Ramos (cell line): Measurements from ENCODE around the gene FAM120A.

Experiments used
- in situ Hi-C: fragments of 300-500 bp; cut with MboI; formaldehyde crosslinking; loops from one replicate; pipeline ENCODE4 v1.14.3; 2022; ENCODE audit warnings: low sequenced_read_pairs; ENCODE audit not compliant: unreplicated experiment

Gene FAM120A

DNA sequence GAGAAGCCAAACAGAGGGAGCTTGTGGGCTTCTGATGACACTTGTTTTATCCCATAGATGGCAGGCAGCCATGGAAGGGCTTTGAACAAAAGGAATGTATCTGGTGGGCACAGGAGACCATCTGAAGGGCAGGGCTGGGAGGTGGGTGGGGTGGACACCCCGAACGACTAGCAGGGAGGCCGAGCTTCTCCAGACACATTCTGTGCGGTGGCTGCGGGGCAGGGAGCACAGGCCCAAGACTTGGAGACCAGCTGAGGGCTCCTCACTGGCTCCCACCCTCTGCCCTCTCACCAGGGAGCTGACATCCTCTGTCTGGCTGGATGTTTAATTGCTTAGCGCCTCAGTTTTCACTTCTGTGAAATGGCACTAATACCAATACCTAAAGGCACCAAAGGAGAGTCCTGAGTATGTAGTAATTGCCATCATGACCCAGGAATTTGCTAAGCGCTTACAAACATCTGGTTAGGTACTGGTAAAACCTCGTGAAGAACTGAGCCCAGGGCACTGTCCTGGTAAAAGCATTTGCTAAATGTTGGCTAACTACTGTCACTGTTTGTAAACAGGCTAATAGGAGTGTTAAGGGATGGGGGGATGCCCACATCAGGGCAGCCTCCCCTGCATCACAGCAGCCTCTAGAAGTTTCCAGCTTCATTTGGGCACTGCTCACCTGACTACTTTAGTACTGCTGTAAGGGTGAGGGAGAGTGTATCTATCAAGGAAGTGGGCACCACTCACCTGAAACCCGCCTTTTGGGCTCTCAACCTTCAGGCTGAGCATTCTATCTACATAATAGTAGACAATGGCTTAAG lies 122.8 kb downstream of the FAM120A start:
- in situ Hi-C loops: loop anchor here (25.0 kb wide), 1 partner anchor 412 kb away; no protein-coding TSS in a partner anchor

DNA sequence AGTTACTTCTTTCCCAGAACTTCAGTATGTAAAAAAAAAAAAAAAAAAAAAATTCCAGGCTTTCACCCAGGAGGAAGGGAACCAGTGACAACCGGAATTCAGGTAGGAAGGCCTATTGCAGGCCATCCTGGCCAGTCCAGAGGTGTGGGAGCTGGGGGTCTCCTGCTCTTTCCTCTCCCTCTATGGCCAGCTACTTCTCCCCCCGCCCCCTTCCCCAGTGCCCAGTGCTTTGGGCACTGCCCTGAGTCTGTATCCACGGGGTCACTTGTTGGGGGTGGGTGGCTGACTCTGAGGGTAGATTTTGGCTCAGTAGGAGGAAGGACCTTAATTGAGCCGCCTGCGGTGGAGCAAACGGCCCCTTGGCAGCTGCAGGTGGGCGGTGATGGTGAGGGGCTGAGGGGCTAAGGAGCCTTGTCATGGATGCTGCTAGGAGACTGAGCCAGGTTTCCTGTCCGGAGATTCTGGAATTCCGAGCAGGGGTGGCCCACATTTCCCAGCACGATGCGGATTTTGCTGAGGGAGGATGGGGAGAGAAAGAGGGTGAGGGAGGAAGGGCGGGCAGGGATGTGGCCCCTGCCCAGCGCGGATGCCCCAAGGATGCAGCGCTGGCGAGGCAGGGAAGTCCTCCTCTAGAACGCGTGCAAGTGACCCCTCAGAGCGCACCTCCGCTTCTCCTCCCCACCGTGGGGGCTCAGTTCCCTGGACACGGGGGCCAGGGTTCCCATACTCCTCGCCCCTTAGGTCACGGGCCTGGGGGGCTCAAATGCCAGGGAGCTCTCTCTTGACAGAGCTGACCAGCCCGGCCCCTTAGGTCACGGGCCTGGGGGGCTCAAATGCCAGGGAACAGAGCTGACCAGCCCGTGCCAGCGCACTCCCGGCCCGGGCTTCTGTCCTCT lies 123.7 kb downstream of the FAM120A start:
- in situ Hi-C loops: loop anchor here (25.0 kb wide), 1 partner anchor 413 kb away; no protein-coding TSS in a partner anchor

DNA sequence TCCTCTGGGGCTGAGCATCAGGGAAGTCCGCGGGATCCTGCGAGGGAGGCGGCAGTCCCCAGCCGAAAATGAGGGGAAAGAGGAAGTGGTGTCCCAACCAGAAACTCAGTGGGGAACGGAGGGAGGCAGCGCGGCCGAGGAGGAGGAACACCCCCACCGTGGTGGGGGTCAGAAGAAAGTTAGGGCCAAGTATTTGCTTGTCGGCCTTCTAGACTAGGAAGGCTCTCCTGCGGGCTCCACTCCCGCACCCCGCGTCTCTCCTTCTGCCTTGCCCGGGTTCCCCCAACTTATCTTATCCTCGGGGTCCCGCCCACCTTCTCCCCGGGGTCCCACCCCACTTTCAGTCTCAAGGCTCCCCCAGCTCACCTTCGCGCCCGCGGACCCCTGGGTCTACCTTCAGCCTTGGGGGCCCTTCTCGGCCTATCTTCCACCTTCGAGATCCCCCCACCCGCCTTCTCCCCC lies 124.3 kb downstream of the FAM120A start:
- in situ Hi-C loops: no loop called here

DNA sequence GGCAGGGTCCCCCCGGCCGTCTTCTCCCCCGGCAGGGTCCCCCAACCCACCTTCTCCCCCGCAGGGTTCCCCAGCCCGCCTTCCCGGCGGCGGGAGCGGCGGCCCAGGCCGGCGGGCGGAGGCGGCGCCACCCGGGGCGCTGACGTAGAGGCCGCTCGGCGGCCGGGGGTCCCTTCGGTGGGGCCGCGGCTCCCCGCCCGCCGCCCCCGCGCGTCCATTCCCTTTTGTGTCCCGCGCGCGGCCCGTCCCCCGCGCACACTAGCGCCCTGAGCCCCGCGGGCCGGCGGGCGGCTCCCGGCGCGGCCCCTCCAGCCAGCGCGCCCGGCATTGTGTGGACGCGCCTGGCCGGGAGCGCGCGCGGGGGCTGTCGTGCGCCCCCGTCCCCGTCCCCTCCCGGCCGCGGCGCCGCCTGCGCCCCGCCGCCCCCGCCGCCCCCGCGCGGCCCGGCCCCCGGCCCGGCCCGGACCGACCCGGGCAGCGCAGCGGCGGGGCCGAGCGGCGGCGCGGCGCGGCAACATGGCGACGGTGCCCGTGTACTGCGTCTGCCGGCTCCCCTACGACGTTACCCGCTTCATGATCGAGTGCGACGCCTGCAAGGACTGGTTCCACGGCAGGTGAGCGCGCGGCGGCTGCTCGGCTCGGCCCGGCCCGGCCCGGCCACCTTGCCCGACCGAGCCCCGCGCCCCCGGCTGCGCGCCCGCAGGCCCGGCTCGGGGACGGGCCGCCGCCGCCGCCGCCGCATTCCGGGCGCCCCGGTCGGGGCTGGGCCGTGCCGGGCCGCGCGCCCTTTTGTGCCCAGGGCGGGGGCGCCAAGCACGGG lies 125.0 kb downstream of the FAM120A start, which contains the start of gene PHF2:
PHF2 (plus strand) TSS at position 327 of the 820 bp plus-strand sequence; CDS start at position 517, 190 bp downstream.
- in situ Hi-C loops: no loop called here

DNA sequence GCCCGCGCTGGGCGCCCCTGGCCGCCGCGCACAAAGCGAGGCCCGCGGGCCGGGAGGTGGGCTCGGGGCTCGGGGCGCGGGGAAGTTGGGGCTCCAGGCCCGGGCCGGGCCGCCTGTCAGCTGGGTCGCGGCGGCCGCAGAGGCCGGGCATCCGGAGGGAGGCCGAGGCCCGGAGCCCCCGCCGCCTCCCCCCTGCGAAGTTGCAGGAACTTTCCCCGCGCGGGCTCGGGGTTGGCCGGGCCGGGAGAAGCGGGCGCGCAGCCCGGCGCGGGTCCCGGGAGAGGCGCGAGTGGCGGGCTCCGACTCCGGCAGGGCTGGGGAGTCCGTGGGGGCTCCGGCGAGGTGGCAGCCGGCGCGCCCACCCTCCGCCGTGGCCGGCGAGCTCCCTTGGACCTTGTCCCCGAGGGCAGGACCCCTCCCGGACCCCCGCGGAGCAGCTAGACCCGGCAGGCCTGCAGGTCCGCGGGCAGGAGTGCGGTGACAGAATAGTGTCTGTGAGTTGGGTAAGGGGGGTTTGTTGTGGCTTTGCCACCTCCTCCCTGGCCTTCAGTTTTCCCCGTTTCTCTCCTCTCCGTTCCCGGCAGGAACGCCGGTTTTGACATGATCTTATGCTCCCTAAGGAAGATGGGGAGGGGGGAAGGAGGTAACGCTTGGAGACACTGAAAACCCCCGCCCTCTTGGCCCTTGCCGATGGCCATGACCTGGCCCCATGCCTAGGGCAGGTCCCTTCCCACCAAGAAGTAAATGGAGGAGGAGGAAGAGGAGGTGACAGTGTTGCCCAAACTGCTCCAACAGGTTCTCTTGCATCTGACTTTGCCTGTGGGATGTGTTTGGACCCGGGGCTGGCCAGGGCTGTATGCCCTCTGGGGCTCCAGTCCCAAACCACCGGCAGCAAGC lies 125.8 kb downstream of the FAM120A start:
- in situ Hi-C loops: no loop called here

DNA sequence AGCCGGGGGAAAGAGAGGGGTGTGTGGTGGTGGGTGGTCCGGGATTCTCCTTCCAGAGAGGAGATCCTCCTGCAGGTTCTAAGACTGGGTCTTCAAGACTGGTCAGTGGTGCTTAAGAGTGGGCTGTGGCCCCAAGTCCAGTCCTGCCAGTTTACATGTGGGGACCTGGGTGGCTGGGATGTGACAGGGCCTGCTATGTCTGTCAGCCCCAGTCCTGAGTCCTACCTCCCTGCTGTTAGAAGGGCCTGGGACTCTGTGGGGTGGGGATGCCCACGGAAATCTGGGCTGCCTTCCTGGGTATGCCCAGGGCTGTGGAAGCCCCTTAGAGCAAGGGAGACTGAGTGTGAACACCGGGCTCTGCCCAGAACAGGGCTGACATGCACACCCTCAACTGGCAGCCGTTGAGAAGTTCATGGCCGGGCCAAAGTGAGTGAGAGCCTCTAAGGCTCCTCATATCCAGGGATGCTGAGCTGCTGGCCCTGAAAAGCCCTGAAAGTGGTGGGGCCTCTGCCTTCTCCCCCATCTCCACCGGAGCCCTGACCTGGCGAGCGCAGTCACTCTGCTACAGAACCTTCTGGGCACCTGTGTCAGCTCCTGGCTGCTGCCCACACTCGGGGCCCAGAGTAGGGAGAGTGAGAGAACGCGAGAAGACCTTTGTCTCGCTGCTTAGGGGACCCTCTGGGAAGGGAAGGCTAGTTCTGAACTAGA lies 126.6 kb downstream of the FAM120A start:
- in situ Hi-C loops: no loop called here

DNA sequence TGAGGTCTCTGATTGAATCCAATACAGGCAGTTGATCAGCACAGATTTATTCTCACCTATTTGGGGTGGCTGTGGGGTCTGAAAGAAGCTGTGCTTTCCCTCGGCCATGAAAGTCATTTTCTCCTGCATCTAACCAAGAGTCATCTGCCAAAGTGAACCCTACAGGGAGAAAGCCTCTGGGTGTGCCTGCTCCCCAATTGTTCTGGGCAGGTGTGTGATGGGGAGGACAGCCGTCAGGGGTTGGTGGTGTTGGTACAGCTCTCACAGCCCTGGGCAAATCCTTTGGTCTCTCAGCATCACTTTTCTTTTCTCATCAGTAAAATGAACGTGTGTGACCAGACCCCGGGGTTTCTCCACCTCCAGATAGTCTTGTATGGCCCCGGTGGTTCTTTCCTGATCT lies 127.4 kb downstream of the FAM120A start:
- in situ Hi-C loops: no loop called here

DNA sequence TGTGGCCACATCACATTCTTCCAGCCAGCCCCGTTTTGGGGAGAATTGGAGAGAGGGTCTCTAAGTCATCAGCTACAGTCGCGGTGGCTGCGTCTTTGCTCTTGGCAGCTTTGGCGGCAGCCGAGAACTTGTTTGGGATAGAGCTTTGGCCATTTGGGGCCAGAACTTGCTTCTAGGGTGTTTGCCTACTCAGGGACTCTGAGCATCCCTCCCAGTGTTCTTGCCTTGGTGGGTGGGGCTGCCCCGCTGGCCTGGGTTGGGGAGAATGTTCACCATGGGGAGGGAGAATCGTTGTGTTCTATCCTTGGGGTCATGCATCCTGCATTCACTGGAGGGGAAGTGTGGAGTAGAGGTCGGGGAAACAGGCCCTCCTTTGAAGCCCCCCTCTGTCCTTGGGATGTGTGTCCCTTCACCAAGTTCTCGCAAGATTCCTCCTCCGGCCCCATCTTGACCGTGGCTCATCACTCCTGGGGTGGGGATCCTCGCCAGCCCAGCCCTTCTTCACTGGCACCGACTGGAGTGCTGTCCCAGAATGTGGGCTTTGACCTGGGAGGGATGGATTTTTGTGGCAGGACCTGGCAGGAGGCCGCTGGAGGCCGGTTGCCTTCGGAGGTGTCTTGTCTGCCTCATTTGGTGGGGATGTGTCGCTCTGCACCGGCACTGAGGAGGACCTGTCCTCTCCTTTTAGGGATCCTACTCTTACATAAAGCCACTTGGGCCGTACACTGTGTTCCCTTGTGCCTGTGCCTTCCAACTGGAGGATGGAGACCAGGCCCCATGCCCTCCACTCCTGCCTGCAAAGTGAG lies 128.4 kb downstream of the FAM120A start:
- in situ Hi-C loops: no loop called here

DNA sequence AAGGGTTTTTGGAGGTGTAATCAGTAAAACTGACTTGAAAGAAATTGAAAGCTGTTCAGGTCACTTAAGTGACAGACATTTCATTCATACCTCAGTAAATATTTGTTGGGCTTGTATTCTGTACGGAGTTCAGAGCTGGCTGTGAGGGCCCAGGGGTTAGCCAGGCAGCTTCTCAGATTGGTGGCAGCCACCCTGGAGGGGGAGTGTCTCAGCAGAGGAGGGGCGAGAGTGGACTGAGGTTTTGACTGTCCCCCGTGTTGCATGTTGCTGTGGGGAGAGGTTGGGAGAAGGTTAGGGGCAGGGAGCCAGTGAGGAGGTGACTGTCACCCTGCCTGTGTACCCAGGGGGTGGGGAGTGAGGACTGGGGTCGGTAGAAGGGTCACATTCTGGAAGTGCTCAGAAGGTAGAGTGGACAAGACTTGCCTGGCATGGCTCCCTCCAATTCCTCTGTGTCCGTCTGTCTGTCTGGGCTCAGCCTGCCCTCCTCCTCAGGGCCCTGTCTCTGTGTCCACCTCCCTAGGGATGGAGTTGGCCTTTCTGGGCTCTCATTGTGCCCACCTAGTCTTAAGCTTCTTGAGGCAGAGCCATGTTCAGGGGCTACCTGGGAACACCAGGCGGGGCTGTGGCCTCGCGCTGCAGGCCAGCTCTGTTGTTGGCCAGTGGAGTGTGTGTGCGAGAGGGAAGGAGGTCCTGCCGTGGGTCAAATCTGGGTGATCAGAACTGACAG lies 129.3 kb downstream of the FAM120A start:
- in situ Hi-C loops: no loop called here

DNA sequence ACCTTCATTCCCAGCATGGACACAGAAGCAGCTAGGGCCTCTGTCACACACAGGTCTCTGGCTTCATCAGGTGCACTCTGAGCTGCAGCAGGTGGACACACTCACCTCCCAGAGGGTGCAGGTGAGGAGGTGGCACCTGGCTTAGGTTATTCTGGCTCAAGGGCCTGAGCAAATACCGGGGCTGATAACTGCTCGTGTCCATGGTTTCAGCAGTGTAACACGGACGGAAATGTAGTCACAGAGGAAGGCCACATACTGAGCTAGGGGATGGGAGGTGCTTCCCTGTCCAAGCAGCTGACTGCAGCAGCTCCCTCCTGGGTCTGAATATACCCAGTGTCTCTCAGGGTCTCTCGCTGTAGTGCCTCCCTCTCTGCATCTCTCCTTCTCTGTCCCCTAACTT lies 130.6 kb downstream of the FAM120A start:
- in situ Hi-C loops: no loop called here

DNA sequence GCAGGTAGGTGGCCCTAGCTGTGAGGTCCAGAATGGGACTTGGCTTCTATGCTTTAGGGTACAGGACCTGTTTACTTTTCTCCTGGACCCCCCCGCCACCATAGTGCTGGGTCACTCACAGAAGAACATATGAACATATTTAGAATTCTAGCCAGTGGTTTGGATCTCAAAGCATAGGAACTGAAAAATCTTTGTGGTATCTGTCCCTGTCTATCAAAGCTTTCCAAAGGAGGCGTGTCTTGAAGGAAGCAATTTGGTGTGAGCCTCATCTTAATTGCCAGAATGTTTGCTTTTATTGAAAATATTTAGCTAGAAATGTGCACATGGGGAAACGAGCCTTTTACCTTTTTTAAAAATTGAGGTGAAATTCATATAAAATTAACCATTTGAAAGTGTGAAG lies 131.1 kb downstream of the FAM120A start:
- in situ Hi-C loops: no loop called here

DNA sequence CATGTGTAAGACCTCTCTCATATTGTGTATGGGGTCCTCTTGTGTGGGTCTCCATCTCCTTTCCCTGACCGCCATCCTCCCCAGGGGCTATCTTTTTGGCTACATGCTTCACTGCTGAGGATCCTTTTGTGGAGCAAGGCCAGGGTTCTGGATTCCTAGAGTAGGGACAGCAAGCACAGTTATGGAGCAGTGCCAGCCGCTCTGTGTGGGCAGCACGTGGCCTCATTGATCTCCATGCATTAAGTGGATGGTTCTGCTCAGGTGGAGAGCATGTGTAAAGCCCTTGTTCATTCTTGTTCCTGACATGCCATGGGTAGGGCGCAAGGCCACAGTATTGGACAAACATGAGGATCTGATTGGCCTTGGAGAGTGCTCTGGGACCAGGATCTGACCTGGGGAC lies 133.8 kb downstream of the FAM120A start:
- in situ Hi-C loops: no loop called here

DNA sequence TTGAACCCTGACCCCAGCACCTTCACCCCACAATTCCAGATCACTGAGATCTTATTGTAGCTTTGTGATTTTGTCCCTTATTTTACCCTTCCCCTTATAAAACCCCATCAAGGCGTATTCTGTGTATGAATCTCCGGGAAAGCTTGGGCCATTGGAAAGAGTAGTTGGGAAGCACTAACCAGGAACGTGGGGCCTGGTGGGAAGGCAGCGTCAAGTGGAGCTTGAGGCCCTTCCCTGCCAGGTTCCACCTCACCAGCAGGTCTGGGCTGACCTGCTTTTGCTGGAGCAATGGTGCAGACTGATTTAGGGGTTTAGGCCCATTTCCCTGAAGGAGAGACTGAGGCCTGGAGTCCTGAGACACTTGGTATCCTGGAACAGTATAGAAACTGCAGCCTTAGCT lies 134.2 kb downstream of the FAM120A start:
- in situ Hi-C loops: no loop called here

DNA sequence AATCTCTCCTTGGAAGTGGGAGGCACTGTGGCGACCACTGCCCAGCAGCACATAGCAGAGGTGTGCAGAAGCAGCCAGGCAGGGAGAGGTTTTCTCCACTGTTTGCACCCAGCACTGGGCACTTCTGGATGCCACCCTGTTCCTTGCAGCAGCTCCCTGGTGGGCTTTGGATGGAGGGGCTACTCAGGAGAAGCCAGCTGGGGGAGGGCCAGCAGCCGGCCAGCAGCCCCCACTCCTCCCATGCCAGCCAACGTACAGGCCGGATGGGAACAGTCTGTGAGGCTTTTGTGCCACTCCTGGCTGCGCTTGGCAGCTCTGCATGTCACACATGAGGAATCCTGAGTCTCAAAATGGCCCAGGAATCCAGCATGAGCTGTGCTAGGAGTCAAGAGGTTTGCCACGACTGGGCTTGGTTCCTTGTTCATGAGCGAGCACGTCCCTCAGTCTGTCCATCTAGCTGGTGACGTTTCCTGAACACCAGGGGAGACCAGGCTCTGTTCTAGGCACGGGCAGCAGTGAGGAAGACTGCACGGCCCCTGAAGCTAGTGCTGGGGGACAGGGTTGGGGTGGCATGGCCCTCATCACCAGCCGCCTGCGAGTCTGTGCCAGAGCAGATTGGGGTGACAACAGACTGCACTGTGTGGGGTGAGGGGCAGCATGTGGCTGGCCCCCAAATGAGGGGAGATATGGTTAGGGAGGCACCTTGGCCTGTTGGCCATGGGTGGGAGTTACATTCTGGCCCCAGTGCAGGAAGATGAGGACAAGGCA lies 135.0 kb downstream of the FAM120A start:
- in situ Hi-C loops: no loop called here

DNA sequence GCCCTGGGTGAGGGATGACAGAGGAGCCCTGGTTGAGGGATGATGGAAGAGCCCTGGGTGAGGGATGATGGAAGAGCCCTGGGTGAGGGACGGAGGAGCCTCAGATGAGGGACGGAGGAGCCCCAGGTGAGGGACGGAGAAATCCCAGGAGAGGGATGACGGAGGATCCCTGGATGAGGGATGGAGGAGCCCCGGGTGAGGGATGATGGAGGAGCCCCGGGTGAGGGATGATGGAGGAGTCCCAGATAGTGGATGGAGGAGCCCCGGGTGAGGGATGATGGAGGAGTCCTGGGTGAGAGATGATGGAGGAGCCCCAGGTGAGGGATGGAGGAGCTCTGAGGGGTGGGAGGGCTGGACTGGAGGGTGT lies 135.8 kb downstream of the FAM120A start:
- in situ Hi-C loops: no loop called here

DNA sequence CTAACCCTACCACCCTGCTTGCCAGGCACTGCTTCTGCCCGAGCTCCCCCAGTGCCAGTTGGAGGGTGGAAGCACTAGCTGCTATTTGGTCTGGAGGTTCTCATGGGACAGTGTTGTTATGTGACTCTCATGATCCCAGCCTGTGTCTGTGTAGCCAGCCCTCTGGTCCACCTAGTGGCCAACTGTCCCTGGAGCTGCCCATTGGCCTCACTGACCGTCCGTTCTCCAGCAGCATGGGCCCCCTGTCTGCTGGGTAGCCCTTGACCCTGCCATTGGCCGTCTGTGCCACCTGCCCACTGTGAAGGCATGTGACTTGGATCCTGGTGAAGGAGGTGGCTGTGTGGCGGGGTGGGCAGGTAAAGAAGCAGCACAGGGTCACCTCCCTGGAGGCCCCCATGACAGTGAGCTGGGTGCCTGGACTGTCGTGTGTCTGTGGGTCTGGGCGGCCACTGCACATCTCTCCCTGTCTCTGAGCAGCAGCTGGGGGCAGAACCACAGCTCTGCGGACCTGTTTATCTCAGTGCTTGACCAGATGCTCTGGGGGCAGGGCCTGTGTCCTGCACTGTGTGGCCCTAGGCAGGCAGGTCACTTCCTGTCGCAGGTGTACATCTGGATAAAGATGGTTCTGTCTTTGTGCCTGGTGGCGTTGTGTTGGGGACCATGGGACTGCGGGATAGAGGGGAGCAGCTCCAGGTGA lies 136.3 kb downstream of the FAM120A start:
- in situ Hi-C loops: no loop called here
